HG03066 (cell line): ENCODE measurements around the gene HMGCS1.
"Not testable (repeated sequence)": the region's sequence is repeated elsewhere in the genome, so short reads cannot be mapped to it uniquely, and the experiment has no call there.

Source experiments
- ATAC-seq: cut with Tn5 transposase; IDR thresholded peaks from one replicate; pipeline ENCODE4 v1.9.1; 2021; ENCODE audit warnings: low read depth; ENCODE audit not compliant: unreplicated experiment

HMGCS1 gene

DNA sequence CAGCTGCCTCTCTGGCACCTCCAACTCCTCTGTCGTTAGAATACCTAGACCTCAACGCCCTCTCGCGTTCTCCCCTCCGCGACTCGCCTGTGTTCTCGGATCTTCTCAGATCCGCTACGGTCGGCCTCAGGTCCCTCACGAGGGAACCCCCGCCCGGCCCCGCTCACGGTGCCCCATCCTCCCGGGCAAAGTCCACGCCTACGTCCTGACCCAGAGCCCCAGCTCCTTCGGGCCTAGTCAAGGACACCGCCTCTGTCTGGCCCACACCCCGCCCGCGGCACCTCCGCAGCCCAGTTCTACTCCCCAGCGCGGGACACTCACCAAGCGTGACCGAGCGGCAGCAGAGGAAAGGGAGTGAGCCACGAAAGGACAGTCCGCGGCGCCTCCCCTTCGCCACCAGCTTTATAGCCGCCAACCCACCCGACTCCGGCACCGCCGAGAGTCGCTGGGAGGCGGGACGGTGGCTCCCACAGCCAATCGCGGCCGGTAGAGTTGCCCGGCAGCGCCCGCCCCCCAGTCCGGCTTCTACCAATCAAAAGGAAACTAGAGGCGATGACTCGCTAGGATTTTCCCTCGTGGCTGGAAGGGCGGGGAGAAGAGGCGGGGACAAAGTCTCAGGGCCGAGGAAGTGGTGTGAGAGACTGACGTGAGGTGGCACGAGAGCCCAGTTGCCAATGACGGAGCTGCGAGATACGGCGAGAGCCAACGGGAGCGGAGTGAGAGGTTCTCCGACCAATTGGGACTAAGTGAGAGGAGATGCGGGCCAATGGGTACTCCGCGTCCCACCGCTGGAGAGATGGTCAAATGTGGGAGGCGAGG, at the start of gene HMGCS1:
Gene HMGCS1 (minus strand): TSS at position 378 of the 819 bp plus-strand sequence. CDS start 14,447 bp downstream, outside the sequence.
- ATAC-seq: peak; percentile 90

DNA sequence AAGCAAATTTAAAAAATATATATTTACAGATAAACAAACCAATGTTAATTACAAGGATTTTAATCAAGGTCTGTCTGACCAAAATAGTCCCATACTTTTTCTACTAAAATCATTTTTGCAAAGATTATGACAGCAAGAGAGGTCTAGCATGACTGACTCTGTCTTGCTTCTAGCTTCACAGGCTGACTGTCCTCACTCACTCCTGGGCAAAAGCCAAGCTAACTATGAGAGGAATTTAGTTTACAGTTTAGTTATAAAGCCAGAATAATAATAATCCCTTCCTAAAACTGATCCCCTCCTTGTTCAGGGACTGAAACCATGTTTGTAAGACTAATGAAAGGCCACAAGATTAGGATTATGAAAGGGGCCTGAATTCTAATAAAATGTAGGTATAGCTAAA, 45.5 kb upstream of the HMGCS1 start:
- no peak for ATAC-seq

DNA sequence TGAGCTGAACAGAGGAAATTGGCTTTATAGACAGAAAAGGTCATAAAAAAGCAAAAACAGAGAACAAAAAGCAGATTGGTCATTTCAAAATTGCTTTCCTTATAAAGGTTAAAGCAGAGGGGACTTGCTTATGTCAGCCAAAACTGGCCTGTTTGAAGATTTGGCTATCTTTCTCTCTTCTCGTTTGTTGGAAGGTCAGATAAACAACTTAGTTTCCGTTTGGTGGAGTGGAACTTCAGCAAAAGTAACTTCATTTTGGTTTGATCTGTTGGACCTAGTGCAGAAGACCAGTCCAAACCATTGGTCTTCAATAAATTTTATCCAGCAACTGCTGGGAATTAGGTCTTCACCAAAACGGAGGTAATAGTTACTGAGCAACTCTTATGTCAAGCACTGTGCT, 45.1 kb upstream of the HMGCS1 start:
- ATAC-seq: no peak

DNA sequence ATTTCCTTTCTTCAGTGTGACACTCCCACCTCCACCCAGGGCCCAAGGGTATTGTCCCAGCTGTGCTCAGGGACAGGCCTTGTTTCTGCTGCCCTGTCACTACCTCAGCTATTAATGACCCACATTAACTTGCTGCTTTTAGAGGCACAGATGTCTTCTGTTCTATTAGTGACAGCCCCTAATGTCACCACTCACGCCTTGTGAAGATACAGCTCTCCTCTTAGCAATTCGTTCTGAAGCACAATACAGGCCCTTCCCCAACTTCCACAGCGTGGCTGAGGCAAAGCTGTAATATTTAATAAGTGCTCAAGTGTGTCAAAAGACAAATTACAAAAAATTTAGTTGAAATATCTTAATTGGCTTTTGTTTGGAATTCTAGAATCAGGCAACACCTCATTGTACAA, 44.7 kb upstream of the HMGCS1 start:
- no peak for ATAC-seq

DNA sequence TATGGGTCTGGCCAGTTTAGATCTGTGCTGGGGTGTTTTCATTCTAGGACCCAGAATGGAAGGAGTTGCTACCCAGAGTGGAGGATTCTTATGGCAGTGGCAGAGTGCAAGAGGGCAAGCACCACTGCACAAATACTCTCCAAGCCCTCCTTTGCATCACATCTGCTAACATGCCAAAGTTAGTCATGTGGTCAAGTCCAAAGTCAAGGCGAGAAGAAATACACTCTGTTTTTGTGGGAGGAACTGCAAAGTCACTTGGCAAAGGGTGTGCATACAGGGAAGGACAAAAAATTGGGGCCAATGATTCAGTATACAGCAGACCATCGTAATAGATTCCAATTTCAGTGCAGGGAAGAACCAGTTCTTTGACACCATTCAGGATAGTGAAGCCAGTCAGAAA, 43.9 kb upstream of the HMGCS1 start:
- ATAC-seq: no peak

DNA sequence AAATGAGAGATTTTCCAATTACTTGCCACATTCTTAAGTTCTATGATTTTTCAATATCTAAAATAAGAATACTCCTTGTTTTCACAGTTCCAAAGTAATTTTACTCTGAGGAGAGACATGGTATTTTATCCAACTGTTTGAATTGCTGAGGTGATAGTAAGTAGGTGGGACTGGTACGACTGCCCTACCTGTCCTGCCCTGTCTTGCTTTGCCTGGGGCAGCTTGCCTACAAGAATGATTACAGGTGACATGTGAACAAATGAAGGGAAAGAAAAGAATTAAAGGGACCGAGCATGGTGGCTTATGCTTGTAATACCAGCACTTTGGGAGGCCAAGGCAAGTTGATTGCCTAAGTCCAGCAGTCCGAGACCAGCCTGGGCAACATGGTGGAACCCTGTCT, 41.6 kb upstream of the HMGCS1 start:
- ATAC-seq: no peak

DNA sequence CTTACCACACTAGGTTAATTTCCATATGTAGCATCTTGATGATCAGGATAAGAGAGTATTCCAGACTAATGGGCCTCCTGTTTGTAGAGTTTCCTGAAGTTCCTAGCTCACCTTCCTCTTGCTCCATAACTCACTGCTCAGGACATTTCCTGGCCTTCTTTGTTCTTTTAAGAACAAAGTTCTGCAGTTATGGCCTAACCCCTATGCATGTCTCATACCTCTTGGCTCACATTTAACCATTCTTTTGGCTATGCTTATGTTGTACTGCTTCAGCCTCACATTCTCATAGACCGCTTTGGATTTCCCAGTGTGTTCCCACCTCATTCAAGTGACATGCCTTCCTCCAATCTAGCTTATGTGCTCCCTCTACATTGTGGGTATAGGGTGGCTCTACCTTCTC, 40.5 kb upstream of the HMGCS1 start:
- no peak for ATAC-seq

DNA sequence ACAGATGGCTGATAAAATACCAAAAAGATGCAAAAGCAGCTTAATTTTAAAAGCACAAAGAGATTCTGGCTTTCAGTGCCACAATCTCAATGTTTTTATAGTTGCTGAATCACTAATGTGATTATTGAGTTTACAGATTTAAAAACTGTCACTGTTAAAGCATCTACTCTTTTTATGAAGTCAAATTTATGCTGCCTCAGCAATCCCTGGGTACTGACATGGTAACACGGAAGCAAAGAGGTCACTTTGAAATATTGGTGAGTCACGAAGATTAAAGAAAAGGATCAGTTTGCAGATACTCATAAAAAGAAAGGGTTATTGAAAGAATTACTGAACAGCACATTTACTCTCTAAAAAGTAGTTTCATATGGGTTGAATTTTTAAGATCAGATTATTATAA, 39.7 kb upstream of the HMGCS1 start:
- ATAC-seq: no peak

DNA sequence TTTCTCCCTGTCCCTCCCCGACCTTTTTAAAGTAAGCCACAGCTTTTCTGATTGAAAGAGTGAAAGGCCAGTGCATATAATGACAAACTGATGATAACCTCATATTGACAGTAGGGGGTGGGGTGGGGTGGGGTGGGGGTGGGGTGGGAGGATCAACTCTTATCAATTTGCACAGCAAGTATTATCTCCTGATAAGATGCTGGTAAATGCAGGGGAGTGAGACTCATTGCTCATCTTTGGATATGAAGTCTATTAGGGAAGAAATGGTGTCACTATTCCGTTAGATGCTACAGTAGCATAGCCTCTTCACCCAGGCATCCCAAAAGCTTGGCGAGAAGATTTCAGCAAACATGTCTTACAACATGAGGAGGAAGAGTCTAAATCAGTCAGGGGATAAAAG, 38.9 kb upstream of the HMGCS1 start:
- no peak for ATAC-seq

DNA sequence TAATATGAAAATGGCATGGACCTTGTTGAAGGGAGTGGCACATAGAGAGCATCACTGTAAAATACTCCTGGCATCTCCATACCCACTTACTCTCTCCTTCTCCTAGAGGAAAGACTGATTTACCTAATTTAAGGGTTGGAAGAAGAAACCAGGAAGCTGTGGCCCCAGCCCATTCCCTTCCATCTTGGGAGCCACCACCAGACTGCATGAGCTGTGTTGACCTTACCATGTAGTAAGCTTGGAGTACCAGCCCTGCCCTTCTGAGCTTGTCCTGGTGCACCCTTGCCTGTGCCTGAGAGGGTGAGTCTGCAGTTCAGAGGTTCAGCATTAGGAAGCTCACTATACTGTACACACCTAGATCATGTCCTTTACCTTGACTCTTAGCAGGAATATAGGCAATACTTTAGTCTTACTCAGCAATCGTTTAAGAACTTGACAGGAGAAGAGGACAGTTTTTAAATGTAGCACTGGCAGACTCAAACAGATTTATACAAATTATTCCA, 35.7 kb upstream of the HMGCS1 start:
- no peak for ATAC-seq

DNA sequence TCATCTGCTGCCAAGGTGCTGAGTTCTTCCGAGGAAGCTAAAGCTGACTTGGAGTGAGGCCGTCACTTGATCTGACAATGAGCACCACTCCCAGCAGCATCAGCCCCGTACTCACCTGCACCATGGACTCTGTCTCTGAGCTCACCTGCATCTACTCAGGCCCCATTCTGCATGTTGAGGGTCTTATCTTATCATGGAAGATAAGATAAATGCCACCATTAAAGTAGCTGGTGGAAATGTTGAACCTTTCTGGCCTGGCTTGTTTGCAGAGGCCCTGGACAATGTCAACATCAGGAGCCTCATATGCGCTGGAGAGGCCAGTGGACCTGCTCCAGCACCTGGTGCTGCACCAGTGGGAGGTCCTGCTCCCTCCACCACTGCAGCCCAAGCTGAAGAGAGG, 35.0 kb upstream of the HMGCS1 start:
- ATAC-seq: no peak

DNA sequence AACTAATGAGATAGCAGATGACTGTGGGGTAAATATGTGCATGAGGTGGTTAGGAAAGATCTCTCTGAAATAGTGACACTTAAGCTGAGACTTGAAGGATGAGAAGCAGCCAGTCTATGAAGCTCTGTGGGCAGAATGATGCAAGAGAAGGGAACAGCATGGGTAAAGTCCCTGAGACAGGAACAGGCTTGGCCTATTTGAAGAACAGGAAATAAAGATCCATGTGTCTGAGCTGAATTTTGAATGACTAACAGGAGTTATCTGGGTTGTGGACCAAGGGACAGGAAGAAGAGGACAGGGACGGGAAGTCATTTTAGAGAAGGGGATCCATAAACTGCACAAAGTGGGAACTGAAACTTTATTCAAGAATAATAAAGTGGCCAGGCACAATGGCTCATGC, 25.6 kb upstream of the HMGCS1 start:
- no peak for ATAC-seq

DNA sequence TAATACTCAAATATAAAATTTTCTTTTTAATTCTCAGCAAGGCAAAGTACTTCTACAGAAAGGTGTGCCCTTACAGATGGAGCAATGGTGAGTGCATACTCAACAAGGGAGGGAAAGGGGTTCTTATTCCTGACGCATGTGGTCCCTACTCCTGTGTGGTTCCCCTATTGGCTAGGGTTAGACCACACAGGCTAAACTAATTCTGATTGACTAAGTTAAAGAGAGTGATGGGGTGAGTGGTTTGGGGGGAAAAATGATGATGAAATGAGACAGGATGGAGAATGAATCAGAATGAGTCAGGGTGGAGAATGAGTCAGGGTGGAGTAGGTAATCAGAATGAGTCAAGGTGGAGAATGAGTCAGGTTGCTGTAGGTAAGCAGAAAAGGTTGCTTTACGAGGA, 22.9 kb upstream of the HMGCS1 start:
- no peak for ATAC-seq

DNA sequence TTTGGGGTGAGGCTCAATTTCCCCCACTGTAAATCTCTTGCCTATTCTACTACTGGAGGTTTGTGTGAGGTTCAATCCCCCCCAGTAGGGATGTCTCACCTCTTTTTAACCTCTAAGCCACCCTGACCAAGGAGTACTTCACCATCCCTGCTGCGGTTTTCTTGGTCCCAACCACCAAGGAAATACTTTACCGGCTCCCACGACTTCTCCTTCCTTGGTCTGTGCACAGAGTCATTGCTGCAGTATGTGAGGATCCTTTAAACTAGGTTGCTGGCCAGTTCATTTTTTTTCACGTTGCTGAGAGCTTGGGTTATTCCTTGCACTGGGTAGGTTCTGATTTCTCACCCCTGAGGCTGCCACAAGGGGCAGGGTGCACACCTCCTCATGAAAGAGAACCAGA, 22.5 kb upstream of the HMGCS1 start:
- ATAC-seq: no peak

DNA sequence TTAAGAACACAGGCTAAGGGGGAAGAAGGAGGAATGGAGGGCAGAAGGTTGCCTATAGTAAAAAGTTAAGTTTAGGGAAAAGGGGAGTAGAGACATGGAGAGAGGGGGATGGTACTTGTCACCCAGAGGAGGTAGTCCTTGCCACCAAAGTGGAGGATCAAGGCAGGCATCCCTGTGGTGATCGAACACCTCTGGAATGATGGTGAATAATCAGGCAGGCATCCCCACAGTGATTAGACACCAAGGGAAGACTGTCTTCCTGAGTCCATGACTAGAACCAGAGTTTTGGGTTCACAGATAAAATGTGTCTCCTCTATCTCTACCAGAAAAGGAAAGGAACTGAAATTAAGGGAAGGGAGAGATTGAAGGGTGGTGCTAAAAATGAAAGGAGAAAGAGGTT, 19.2 kb upstream of the HMGCS1 start:
- ATAC-seq: no peak

DNA sequence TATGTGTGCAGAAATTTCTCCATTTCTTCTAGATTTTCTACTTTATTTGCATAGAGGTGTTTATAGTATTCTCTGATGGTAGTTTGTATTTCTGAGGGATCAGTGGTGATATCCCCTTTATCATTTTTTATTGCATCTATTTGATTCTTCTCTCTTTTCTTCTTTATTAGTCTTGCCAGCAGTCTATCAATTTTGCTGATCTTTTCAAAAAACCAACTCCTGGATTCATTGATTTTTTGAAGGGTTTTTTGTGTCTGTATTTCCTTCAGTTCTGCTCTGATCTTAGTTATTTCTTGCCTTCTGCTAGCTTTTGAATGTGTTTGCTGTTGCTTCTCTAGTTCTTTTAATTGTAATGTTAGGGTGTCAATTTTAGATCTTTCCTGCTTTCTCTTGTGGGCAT, 12.4 kb upstream of the HMGCS1 start:
- not testable (repeated sequence) for ATAC-seq

DNA sequence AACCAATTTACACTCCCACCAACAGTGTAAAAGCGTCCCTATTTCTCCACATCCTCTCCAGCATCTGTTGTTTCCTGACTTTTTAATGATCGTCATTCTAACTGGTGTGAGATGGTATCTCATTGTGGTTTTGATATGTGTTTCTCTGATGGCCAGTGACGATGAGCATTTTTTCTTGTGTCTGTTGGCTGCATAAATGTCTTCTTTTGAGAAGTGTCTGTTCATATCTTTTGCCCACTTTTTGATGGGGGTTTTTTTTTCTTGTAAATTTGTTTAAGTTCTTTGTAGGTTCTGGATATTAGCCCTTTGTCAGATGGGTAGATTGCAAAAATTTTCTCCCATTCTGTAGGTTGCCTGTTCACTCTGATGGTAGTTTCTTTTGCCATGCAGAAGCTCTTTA, 10.3 kb upstream of the HMGCS1 start:
- not testable (repeated sequence) for ATAC-seq

DNA sequence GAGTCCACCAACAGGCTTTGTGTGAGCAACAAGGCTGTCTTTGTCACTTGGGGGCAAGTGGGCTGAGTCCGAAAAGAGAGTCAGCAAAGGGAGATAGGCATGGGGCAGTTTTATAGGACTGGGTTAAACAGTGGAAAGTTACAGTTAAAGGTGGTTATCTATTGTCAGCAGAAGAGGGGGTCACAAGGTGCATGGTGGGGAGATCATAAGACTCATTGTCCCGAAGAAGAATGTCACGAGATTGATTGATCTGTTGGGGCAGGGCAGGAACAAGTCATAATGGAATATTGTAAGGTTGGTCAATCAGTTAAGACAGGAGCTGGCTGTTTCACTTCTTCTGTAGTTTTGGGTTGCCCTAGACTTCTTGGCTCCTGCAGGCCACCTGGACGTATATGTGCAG, 7.6 kb upstream of the HMGCS1 start:
- no peak for ATAC-seq

DNA sequence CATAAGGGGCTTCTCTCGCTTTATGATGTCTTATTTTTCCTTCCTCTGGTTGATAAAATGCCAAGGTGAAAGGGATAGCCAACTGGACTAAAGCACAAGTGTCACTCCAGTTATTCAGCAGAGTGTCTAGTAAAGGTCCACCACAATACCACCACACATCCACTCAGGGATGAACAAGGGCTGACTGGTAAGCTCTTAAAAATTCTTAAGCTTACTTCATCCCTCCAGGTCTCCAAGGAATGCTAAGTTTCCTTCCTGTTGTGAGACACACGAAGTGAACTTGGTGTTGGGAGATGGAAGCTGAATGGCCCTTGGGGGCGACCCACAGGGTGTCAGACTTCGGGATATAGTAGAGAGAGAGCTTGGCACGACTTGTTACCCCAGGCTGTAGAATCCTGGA, 3.2 kb upstream of the HMGCS1 start:
- ATAC-seq: no peak

DNA sequence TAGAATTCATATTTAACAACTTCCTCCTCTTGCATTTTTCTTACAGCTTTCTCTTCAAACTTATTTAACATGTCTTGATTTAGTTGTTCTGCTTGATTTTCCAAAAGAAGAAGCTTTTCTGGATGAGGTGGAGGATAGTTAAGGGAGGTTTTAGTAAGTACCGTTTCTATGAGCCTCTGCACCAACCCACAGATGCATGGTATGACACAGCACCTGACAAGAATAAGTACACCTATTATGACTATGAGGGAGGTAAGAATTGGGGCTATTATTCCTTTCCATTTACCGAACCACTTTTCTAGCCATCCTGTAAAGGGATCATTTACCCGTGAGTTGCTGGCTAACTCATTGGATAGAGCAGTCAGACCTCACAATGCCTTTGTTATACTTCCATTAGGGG, 2.5 kb upstream of the HMGCS1 start:
- no peak for ATAC-seq

DNA sequence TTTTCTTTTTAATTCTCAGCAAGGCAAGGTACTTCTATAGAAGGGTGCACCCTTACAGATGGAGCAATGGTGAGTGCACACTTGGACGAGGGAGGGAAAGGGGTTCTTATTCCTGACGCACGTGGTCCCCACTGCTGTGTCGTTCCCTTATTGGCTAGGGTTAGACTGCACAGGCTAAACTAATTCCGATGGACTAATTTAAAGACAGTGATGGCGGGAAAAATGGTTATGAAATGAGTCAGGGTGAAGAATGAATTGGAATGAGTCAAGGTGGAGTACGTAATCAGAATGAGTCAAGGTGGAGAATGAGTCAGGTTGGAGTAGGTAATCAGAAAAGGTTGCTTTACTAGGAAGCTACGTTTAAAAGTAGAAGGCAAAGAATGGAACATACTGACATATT, 2.1 kb upstream of the HMGCS1 start:
- no peak for ATAC-seq

DNA sequence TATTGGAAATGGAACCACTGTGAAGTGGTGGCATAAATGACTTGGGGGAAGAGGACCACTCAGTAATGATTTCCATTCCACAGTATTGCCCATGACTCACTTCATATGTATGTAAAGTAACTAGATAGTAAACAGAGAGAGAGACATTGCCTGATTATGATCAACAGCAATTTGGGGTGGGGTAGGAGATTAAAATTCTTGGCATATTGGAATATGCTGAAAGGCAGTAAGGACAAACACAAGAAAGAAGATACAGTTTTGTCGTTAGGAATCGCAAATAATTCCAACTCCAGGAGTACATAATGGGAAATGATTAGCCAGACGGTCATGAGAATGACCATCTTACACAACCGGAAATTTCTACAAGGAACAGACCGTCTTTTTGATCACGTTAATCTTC, 1.5 kb upstream of the HMGCS1 start:
- ATAC-seq: no peak
